ENCODE results near the gene FAM98C.
"Not testable (repeated sequence)": the region's sequence is repeated elsewhere in the genome, so short reads cannot be mapped to it uniquely, and the experiment has no call there.

The FAM98C gene

GRCh38 chr19:38417544-38418506 is 14.9 kb downstream of the FAM98C start:
- Mint-ChIP-seq H3K27me3 (no peaks in the 10 kb centered on the region), H3K9me3 (no peaks in the 10 kb centered on the region), H3K27ac (peak overlapping the region; percentile 68), H3K4me1 (peaks cover 19% of the 10 kb centered on the region), H3K36me3 (no peaks in the 10 kb centered on the region), H3K4me3 (peak overlapping the region; percentile 86)
- DNase-seq (ENCODE audit: low spot score in 2 of 2) = peak; percentile 45 to 50
- peak; percentile 80 for ATAC-seq (ENCODE audit: low read depth)

GRCh38 chr19:38420935-38421334 is 18.0 kb downstream of the FAM98C start:
- DNase-seq (ENCODE audit: low spot score in 2 of 2) = no peak
- Mint-ChIP-seq H3K9me3 (no peaks in the 10 kb centered on the region), H3K36me3 (no peaks in the 10 kb centered on the region), H3K27me3 (no peaks in the 10 kb centered on the region), H3K27ac (no peak overlapping the region), H3K4me1 (peaks cover 25% of the 10 kb centered on the region), H3K4me3 (no peak overlapping the region)
- ATAC-seq (ENCODE audit: low read depth) = no peak

DNA sequence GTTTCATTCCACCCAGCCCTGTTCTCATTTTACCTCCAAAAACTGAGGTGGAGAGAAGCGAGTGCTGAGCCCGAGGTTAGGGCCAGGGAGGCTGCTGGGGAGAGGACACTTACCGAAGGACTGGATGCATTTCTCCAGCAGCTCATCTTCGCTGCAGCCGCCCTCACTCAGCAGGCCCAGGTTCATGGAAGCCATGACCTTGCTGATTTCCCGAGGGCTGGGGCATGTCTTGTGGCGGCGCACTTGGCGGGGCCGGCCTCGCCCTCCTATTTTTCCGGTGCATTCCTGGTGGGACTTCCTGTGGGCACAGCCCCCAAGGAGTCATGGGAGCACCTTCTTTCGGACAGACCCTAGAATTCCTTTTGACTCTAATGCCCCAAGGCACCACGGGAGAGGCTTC is 19.0 kb downstream of the FAM98C start:
- ATAC-seq (ENCODE audit: low read depth) (no peak), DNase-seq (ENCODE audit: low spot score in 2 of 2) (no peak)
- H3K4me3 Mint-ChIP-seq = no peak overlapping the region
- no peaks in the 10 kb centered on the region for H3K9me3 Mint-ChIP-seq
- H3K36me3 Mint-ChIP-seq = no peaks in the 10 kb centered on the region
- peaks cover 29% of the 10 kb centered on the region for H3K4me1 Mint-ChIP-seq
- H3K27me3 Mint-ChIP-seq = no peaks in the 10 kb centered on the region
- H3K27ac Mint-ChIP-seq = no peak overlapping the region

- Mint-ChIP-seq H3K9me3 (no peaks in the 10 kb centered on the region), H3K36me3 (no peaks in the 10 kb centered on the region), H3K4me3 (no peak overlapping the region), H3K4me1 (peaks cover 27% of the 10 kb centered on the region), H3K27me3 (no peaks in the 10 kb centered on the region), H3K27ac (no peak overlapping the region)
- ATAC-seq (ENCODE audit: low read depth) (no peak), DNase-seq (ENCODE audit: low spot score in 2 of 2) (no peak)
Measured at GRCh38 chr19:38422438-38422837, 19.5 kb downstream of the FAM98C start.

- Mint-ChIP-seq H3K27me3 (peaks cover 2% of the 10 kb centered on the region), H3K9me3 (no peaks in the 10 kb centered on the region), H3K4me3 (no peak overlapping the region), H3K36me3 (no peaks in the 10 kb centered on the region), H3K27ac (no peak overlapping the region), H3K4me1 (peaks cover 18% of the 10 kb centered on the region)
- DNase-seq (ENCODE audit: low spot score in 2 of 2) (no peak), ATAC-seq (ENCODE audit: low read depth) (no peak)
Measured at GRCh38 chr19:38424272-38424671, 21.4 kb downstream of the FAM98C start.

- Mint-ChIP-seq H3K36me3 (no peaks in the 10 kb centered on the region), H3K27ac (no peak overlapping the region), H3K4me1 (peaks cover 18% of the 10 kb centered on the region), H3K4me3 (peak overlapping the region; percentile 57), H3K9me3 (no peaks in the 10 kb centered on the region), H3K27me3 (peaks cover 5% of the 10 kb centered on the region)
- DNase-seq (ENCODE audit: low spot score in 2 of 2) = no peak
- no peak for ATAC-seq (ENCODE audit: low read depth)
Measured at GRCh38 chr19:38425222-38425809, 22.4 kb downstream of the FAM98C start.

DNA sequence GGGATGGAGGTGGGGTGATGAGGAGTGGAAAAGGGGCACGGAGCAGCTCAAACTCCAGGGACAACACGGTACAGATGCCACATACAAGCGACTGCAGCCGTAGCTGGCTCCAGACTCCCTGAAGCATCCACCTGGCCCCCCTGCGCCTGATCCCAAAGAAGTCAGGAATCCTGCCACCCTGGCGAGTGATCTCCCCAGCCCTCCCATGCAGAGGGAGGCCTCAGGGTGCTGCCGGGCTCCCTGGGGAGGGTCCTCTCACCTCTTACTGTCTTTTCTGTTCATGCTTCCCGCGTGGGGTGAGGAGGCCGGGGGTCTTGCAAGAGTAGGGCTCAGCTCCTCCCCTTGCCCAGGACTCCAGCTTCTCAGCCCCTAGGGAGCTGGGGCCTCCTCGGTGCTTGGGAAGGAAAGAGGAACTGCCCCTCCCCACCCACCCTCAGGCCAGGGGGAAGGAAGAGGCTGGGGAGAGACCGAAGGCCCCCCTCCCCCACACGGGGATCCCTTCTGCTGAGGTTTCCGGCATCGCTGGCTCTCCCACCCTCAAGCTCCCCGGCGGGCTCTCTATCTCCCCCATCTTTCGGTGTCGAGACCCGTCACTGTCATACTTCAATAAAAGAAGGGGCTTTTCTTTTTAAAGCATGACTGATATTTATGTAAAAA is 23.0 kb downstream of the FAM98C start, which contains the start of gene RASGRP4:
Gene RASGRP4, minus strand, starts transcription at position 410 of the 657 bp plus-strand sequence. Its CDS starts 128 bp downstream, at position 282.
- Mint-ChIP-seq H3K4me3 (peak within 1 kb of the TSS; percentile 57), H3K27ac (peak within 1 kb of the TSS; percentile 3), H3K9me3 (no peaks in the 10 kb centered on the region), H3K27me3 (peaks cover 5% of the 10 kb centered on the region), H3K4me1 (peaks cover 18% of the 10 kb centered on the region), H3K36me3 (no peaks in the 10 kb centered on the region)
- DNase-seq (ENCODE audit: low spot score in 2 of 2) (peak in 1 of 2 donors; percentile 43), ATAC-seq (ENCODE audit: low read depth) (peak; percentile 87)

GRCh38 chr19:38427035-38427677 is 24.3 kb downstream of the FAM98C start:
- not testable (repeated sequence) for H3K27ac Mint-ChIP-seq
- peak; percentile 65 for ATAC-seq (ENCODE audit: low read depth)

DNA sequence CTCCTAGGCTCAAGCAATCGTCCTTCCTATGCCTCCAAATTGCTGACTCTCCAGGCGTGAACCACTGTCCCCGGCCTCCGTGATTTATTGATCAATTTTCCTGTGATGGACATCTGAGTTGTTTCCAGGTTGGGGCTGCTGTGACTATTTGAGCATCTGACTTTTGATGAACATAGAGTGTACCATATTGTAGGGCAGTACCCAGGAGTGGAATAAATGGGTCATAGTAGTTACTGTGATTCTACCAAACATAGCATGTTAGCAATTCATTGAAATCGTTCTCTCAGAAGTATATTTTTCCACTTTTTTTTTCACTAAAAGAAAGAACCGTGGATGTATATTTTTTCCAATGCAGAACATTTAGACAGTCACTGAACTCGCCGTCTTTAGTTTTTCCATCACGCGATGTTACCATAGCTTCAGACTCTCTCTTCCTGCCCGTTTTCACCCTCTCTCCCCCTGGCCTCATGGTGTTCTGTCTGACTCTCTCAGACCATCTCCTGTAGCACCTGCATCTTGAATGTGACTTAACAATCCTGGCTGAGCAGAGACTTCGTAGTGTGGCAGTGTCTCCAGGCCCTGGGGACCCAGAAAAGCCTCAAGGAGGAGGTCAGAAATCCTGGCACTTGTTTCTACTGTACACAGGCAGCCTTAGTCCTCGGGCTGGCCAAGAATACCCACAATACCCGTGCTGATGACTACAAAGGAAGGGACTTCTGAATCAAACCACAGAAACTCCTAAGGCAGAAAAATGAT is 26.3 kb downstream of the FAM98C start:
- H3K36me3 Mint-ChIP-seq = no peaks in the 10 kb centered on the region
- DNase-seq (ENCODE audit: low spot score in 2 of 2) (no peak), ATAC-seq (ENCODE audit: low read depth) (no peak)
- peaks cover 25% of the 10 kb centered on the region for H3K4me1 Mint-ChIP-seq
- no peaks in the 10 kb centered on the region for H3K9me3 Mint-ChIP-seq
- H3K27ac Mint-ChIP-seq = no peak overlapping the region
- H3K27me3 Mint-ChIP-seq = peaks cover 10% of the 10 kb centered on the region
- no peak overlapping the region for H3K4me3 Mint-ChIP-seq

More at GRCh38 chr19:38427035-38427677, 24.3 kb downstream of the FAM98C start:
- not testable (repeated sequence) for H3K9me3 Mint-ChIP-seq; H3K27me3 Mint-ChIP-seq; H3K36me3 Mint-ChIP-seq; DNase-seq (ENCODE audit: low spot score in 2 of 2)
- H3K4me1 Mint-ChIP-seq = peaks cover 18% of the 10 kb centered on the region
- H3K4me3 Mint-ChIP-seq = peak overlapping the region; percentile 3

GRCh38 chr19:38429811-38430156 is 26.9 kb downstream of the FAM98C start:
- Mint-ChIP-seq H3K27ac (no peak overlapping the region), H3K4me1 (peaks cover 28% of the 10 kb centered on the region), H3K4me3 (no peak overlapping the region), H3K36me3 (no peaks in the 10 kb centered on the region), H3K9me3 (no peaks in the 10 kb centered on the region), H3K27me3 (peaks cover 12% of the 10 kb centered on the region)
- DNase-seq (ENCODE audit: low spot score in 2 of 2) (no peak), ATAC-seq (ENCODE audit: low read depth) (no peak)

DNA sequence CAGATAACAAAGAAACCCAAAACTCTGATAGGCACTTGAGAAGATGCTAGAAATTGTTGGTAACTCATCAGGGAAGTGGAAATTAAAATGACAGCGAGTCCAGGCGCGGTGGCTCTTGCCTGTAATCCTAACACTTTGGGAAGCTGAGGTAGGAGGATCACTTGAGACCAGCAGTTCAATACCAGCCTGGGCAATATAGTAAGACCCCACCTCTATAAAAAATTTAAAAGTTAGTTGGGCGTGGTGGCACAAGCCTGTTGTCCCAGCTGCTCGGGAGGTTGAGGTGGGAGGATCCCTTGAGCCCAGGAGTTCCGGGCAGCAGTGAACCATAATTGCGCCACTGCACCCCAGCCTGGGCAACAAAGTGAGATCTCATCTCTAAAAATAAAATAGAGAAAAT is 28.0 kb downstream of the FAM98C start:
- DNase-seq (ENCODE audit: low spot score in 2 of 2) = no peak
- Mint-ChIP-seq H3K9me3 (no peaks in the 10 kb centered on the region), H3K4me1 (peaks cover 21% of the 10 kb centered on the region), H3K27ac (no peak overlapping the region), H3K27me3 (peaks cover 12% of the 10 kb centered on the region), H3K4me3 (no peak overlapping the region), H3K36me3 (no peaks in the 10 kb centered on the region)
- ATAC-seq (ENCODE audit: low read depth) = no peak

DNA sequence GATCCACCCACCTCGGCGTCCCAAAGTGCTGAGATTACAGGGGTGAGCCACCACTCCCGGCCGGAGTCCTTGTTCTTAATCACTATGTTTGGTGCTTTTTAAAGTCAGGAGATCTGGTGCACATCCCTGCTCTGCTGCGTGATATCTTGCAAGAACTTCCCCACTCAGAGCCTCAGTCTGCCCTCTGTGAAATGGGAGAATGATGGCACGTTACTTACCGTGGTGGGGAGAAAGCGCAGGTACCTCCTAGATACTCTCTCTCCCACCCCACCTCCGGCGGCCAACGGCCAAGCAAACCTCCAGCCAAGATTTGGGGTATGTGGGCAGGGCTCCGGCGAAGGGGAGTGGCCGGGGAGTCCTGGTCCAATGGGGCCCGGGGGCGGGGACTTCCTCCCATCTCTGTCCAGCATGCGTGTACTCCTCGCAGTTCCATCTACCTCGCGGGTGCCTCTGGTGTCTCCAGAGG is 30.4 kb downstream of the FAM98C start, which contains the start of gene RYR1:
Gene RYR1, plus strand, starts transcription at position 424 of the 466 bp plus-strand sequence. CDS start 139 bp downstream, outside the sequence.
- ATAC-seq (ENCODE audit: low read depth) = peak; percentile 77
- H3K36me3 Mint-ChIP-seq = no peaks in the 10 kb centered on the region
- no peak within 1 kb of the TSS for H3K27ac Mint-ChIP-seq
- DNase-seq (ENCODE audit: low spot score in 2 of 2) = no peak
- no peaks in the 10 kb centered on the region for H3K9me3 Mint-ChIP-seq
- peak within 1 kb of the TSS; percentile 55 for H3K4me3 Mint-ChIP-seq
- peaks cover 15% of the 10 kb centered on the region for H3K27me3 Mint-ChIP-seq
- H3K4me1 Mint-ChIP-seq = peaks cover 10% of the 10 kb centered on the region

DNA sequence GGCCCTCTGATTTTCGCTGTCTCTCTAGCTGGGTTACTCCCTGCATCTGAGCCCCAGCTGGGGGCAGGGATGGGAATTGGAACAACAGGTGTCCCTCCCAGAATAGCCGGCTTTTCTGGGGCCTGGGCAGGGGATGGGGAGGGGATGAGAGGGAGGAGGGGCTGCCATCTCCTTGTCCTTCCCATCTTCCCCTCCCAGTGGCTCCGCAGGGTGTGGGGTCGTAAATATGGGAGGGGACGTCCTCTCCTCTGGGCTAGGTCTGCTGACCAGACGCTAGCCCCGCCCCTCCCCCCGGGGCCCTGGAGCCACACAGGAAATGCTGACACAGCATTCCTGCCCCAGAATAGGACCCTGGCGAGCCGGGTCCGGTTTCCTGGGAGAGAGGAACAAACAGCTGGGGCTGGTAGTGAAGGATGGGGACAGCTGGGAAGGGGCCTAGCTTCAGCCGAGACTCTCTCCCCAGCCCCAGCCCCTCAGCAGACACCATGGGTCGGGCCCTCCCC is 31.7 kb downstream of the FAM98C start:
- Mint-ChIP-seq H3K4me1 (peaks cover 10% of the 10 kb centered on the region), H3K27me3 (peaks cover 10% of the 10 kb centered on the region), H3K27ac (no peak overlapping the region), H3K4me3 (peak overlapping the region; percentile 24), H3K9me3 (no peaks in the 10 kb centered on the region), H3K36me3 (no peaks in the 10 kb centered on the region)
- DNase-seq (ENCODE audit: low spot score in 2 of 2) (no peak), ATAC-seq (ENCODE audit: low read depth) (no peak)

All from memory B cell (primary cell).